ENCODE results near the gene KLHL26.

KLHL26 gene

DNA sequence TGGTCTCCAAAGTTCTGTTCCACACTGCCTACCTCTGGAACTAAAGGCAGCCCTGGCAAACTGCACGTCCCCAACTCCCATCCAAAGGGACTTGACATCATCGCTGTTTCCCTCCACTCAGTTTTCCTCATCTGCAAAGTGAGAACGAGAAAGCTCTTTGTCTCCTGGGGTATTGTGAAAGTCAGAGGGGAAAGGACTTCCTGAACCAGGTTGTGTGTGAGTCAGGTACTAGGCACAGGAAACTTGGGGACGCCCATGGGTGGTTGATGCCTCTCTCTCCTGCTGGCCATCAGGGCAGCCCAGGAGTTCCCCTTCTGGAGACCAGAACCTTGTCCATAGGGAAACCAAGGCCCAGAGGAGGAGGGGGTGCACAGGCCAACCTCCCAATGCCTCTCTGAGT, 35.0 kb upstream of the KLHL26 start:
- no peak for DNase-seq

DNA sequence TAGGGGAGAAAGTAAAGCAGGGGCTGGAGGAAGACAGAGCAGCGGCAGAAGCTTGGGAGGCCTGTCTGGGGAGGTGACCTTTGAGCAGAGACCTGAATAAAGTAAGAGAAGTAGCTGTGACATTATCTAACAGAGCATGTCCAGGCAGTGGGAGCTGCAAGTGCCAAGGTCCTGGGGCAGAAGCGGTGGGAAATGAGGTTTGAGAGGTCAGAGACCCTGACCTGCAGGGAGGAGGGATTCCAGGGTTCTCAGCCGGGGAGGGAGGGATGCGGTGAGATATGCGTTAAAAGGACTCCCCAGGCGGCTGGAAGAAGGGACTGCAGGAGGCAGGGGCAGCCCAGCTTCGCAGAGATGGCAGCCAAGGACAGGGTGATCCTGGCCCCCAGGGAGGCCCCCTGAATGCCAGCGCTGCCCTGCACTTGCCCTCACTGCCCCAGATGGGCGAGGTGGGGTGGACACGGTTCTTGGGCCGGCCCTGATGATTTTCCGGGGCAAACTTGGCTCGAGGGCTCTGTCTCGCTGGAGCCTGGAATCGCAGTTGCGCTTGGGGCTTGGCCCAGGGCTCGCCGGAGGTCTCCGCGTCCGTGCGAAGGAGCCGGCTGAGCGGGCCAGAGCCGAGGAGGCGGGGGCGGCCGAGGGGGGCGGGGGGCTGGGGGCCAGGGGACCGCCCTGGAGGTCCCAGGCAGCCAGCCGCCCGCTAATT, 33.4 kb upstream of the KLHL26 start:
- DNase-seq: no peak

DNA sequence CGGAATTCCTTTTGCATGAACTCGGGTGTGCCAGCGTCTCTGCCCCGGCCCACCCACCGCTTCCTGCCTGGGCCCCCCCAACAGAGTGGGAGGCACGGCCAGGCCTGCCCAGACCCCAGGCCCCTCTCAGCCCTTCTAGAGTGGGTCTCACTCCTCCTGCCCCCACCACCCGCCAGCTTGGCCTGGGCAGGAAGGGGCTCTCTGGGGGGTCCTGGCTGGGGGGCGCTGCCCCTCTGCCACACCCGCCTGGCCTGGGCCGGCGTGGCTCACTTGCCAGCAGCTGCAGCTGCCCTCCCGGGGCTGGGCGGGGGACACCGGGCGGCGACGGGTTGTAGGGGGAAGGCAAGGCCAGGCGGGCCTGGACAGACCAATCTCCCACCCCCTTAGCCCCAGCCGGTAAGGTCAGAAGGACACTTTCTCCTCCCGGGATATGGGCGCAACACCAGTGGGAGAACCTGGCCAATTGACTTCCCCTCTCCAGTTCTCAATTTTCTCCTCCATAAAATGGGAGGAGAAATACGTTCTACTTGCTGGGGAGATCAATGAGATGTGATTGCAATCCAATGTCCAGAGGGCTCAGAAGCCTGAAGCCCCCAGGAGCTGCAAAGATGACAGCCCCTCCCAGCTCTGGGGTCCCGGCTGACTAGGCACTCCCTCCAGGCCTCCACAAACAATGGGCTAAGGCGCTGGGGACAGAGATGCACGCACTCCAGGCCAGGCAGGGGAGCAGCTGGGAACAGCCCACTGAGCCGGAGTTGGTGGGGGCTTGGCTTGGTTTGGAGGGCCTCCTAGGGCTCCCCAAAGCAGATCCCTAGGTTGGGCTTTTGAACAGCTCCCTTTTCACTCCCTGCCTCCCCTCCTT, 32.6 kb upstream of the KLHL26 start:
- DNase-seq: no peak

DNA sequence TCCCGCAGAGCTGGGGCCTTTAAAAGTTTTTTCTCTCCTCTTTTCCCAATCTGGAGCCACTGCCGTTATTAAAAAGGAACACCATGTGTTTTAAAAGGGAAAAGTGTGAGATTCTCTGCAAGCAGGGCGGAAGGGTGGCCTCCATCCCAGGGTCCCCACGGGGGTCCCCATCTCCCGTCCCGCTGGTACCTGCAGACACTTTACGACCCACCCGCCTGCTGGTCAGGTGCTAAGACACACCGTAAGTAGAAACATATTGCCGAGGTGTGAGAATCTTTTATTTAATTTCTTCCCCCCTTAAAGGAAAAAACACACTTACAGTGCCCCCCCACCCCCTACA, 32.0 kb upstream of the KLHL26 start:
- DNase-seq: no peak

DNA sequence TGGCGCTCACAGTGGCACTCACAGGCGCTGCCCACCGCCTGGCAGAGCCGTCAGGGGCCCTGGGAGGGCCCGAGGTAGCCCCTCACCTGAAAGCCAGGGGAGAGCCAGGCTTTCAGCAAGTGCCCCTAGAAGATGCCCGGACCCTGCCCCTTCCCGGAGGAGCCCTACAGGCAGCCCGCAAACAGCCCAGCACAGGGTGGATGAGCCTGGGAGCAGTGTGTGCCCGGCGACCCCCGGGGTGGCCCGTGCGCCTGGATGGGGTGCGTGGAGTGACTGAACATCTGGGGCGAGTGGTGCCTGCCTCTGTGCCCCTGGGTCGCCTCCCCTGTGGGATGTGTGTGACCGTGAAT, 31.7 kb upstream of the KLHL26 start:
- DNase-seq: no peak

DNA sequence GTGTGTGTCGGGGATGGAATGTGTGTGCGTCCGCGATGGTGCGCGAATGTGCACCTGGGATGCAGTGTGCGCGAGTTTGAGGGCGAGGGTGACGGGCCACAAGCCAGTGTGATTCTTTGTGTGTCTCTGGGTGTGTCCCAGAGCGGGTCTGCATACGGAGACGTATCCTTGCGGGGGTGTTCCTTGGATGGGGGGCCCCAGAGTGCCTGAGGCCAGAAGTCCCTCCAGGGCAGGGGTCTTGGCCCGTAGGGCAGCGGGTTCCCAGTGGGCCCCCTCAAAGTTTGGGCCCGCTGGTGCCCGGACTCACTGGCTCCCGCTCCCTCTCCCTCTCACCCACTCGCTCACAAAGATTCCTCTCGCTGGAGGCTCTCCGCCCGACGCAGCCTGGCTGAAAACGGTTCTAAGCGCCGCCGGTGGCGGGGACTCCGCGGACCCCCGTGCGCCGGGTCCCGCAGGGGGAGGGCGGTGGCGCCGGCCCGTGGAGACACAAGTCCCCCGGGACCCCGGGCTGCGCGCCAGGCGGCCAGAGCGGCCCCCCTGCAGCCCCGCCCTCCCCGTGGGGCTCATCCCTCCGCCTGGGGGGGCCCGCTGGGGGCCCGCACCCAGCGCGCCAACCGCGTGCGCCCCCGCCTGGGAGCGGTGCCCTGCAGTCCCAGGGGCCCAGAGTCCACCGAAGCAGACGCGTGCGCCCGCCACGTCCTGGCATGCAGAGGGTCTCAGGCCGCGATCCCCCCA, 31.1 kb upstream of the KLHL26 start:
- DNase-seq: no peak

DNA sequence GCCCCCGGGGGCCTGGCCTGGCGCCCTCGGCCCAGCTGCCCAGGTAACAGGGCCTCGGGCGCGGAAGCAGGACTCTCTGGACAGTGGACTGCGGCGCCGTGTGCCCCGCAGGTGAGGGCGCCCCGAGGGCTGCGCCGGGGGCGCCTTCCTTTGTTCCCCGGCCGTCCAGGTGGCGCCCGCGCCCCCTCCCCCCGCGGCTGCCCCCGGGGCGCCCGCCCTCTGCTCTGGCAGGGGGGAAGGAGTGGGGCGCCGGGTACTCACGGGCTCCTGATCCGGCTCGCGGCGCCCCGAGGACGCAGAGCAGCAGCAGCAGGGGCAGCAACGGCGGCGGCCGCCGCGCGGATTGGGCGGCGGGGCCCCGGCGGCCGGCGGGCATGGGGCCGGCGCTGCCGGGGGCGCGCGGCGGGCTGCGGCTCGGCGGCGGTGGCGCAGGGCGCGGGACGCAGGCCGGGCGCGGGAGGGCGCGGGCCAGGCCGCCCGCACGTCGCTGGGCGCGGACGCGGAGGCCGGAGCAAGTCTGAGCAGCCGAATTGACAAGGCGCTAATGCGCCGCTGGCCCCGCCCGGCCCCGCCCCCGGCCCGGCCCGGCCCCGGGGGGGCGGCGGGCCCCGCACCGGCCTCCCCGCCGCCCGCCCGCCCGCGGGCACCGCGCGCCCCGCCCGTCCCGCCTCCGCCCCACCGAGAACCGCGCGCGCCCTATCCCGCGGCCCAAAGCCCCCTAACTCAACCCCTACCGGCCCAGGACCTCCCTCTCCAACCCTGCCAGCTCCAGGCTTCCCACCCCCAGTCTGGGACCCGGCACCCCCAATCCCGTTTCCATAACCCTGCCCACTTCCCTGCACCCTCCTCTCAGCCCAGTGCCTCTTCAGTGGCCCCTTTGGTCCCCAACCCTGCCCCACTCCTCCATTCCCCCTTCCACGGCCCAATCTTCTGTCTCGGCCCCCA, 30.3 kb upstream of the KLHL26 start, which contains the start of gene CRLF1:
CRLF1 (minus strand) TSS at position 519 of the 945 bp plus-strand sequence; CDS start at position 376, 143 bp downstream.
- DNase-seq: no peak

DNA sequence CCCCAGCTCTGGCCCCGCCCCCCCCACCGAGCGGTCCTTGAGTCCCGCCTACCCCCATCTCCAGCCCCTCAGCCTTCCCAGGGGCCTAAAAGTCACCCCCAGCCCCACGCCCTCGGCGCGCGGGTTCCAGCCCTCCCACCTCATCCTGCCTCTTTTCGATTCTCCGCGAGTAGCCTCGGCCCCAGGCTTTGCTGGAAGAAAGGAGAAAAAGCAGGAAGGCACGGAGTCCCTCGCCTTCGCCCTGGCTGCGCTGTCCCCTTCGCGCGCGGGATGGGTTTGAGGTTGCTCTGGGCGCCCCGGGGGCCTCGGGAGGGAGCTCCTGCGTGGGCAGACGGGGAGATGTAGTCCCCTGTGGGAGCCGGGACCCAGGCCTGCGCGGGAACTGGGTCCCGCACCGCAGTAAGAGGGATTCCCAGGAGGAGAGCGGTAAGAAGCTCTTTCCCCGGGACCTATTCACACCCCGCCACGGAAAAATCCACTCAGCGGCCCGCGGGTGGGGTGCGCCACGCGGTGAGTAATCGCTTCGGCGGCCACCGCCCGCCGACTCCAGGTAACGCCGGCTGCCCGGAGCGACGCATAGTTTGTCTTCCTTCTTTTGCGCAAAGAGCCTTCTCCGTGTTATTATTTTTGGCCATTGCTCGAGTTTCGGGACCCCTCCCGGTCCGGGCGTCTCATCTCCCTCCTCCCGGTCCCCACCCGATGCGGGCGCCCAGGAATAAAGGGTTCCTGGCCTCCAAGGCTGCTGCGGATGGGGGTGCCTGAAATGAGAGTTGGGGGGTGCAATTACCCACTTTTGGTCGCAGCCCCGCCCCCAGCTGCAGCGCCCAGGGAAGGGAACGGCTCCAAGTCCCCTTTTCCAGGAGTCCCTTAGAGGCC, 29.4 kb upstream of the KLHL26 start:
- no peak for DNase-seq

DNA sequence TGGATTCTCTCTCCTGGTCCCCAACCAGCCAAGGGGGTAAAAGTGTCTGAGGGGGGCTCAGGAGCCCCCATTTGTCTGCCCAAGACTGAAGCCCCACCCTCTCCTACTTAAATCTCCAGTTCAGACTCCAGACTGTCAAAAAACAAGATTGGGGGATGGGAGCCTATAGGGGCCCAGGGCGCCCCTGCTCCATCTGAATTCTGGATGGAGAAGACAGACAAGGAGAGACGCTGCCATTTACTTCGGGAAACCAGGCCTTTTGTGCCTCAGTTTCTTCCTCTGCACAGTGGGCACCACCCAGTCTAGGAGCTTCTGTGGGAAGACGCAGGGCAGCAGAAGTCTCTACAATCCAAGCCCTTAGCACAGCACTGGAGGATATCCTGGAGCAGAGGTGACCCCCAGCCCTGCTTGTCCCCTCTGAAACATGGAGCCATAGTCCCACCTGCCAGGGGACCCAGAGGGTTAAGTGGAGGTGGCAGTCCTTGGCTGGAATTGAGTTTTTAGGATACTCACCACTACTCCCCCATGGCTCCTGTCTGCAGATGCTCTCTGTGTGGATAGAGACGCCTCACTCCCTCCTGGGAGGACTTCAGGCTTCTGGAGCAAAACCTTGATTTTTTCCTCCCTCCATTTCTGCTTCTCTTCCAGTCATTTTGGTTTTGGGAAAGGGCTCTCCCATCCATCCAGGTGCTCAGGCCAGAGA, 28.6 kb upstream of the KLHL26 start:
- DNase-seq: no peak

DNA sequence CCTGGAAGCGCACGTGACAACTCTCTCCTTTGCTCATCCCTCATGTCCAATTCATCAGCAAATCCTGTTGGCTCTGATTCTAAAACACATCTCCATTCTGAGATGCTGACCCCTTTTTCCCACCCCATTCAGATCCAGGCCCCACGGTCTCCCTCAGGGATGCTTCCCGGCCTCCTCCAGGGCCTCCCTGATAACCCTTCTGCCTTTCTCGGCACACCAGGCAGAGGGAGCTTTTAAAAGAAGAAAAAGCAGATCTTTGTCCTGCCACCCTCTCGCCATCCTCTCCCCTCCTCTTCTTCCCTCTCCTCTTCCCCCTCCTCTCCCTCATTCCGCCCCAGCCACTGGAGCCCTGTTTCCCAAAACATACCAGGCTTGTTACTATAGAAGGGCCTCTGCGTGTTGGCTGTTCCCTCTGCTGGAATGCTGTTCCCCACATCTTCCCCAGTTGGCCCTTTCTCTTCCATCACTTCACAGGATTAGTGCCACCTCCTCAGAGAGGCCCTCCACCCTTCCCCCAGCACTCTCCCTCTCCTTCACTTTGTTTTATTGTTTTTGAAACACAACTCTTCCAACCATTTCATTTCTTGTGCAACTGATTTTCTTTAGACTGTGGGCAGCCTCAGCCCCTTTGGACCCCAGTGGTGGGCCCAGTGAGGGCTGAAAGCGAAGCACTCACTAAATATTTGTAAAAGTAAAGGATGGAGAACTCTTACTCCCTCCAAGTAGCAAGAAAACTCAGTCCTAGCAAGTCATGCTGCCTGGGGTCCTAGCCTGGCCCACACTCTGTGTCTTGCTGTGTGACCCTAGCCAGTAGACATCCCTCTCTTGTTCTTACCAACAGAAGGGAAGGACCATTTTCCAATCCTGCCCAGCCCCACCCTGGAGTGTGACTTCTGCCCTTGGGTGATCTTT, 27.8 kb upstream of the KLHL26 start:
- DNase-seq: no peak

DNA sequence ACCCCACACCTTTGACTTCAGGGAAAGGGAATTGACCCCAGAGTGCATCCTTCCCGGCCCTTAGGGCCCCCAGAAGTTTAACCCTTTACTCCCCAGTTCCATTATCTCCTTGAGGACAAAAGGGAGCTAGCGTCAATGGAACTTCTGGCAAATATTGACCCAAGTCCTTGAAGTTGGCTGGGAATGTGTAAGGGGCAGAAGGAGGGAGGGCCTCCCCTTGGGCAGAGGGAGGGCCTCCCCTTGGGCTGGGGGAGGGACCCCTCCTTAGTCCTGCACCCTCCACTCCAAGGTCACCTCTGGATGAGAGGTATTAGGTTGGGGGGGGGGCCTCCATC, 27.1 kb upstream of the KLHL26 start:
- no peak for DNase-seq

DNA sequence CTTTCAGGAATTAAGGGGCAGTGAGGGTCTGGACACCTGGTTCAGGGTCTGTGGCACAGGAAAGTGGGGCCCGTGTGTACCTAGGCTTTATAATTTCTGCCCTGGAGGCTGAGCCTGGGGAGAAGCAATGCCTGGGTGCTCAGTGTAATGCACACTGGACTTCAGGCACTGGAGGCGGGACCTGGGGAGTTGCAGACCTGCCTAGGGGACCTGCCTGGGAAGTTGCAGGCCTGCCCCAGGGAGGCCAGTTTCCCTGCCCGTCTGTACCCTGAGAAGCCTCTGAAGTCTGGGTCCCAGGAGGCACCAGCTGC, 26.6 kb upstream of the KLHL26 start:
- no peak for DNase-seq

DNA sequence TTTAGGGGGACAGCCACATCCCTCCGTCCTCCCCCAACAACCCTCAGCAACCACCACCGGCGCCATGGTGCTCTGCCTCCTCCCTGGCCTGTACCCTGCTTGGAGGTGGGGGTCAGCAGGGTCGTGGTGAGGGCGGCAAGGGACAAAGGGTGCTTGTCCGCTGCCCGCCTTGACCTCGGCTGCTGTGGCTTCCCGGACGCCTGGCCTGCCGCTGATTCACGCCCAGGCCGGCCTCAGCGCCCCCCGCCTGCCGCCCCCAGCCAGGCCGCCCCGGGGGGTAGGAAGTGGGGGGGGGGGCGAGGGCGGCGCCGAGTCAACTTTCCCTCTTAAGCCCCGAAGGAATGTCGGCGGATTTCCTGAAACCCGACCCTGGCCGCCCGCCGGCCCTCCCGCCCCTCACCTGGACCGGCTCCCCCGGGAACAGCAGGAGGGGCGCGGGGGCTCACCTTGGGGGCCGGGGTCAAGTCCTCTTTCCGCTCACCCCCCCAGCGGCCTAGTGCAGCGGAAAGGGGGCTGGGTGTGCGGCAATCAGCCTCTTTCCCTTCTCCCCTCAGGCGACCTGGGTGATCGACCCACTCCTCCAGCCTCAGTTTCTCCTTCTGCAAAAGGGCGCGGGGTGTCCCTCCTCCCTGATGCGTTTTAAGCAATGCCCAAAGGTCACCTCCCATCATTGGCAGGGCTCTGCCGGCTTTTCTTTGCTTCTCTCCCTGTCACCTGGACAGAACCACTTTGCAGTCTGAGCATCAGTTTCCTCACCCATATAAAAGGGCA, 26.1 kb upstream of the KLHL26 start:
- no peak for DNase-seq

DNA sequence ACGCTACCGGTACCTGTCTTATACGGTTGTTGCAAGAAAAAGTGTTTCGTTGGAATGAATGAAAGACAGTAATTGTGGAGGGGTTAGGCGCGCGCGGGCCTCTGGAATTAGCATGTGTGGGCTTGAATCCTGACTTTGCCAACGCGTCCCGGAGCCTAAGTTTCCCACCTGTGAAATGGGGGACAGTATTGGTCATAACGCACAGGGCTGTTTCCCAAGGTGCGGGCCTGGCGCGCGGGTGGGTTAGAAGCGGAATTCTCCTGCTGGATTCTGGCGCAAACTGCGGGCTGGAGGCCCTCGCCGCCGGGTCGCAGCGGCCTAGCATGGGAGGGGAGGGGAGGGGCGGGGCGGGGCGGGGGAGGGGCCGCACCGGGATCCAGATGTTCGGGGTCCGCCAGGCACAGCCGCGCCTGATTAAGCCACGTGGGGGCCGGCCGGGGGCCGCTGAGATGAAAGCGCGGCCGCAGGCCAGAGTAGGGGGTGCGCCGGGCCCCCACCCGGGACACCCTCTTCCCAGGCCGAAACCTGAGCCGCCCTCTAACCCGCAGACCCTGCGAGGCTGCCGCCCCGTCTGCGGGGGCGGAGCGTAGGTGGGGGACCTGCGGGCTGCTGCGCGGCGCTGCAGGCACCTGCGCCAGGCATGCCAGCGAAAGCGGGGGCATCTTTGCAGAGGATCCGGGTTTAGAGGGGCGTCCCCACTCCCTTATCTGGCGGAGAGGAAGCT, 25.3 kb upstream of the KLHL26 start:
- peak; percentile 44 for DNase-seq

DNA sequence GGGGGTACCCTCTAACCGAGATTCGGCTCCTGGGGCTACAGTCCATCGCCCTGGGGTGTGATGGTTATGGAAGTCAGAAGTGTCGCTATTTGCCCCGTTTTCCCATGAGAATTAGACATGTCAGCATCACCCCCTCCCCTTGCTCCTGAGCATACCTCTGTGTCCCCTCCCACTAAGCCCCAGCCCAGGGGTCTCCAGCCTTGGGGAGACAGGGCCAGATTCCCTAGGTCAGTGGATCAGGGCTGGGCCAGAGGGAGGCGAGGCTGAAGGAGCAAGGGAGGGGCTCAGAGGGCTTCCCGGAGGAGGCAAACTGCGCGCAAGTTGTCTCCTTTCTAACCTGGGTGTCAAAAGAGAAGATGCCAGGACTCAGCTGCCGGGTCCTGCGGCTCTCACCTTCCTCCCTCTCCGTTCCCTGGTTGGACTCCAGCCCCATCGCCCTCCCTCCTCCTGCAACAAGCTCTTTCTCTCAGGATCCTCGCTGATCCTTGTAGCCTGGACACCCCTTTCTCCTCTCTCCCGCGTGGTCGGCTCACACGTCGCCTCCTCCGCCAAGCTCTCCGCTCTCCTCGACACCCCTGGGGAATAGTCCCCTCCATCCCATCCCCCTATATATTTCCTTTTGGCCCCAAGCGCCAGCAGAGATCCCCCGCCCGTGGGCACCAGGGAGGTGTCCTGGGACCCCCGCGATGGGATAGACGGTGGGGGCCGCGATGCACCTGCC, 24.6 kb upstream of the KLHL26 start:
- no peak for DNase-seq

DNA sequence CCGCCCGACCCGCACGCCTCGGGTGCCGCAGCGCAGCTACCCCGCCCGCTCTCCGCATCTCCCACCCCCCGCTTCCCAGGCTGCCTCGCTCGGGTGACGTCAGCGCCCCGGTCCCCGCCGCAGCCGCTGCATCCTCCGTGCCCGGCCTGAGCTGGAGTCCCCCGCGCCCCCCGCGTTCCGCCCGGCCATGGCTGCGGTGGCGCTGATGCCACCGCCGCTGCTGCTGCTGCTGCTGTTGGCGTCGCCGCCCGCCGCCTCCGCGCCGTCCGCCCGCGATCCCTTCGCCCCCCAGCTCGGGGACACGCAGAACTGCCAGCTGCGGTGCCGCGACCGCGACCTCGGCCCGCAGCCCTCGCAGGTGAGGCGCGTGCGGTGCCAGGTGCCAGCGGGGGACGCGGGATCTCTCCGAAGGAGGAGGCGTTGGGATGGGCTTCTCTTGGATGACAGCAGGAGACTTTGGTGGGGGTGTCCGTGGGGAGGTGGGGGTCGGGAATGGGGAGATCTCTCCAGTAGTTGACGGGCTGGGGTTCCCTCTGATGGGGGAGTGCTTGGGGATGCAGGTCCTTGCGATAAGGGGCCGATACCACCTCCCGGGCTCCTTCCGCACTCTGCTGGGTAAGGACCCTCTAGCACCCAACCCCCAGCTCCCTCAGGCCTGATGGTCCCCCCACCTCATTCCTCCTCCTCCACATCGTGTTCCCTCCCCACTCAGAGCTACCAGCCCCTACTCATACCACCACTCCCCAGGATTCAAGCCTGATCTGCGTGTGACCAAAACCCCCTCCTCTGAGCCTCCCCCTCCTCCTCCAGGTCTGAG, 23.8 kb upstream of the KLHL26 start, which contains the start of gene TMEM59L:
TMEM59L (plus strand) TSS at position 99 of the 817 bp plus-strand sequence; CDS start at position 188, 89 bp downstream.
- peak; percentile 72 for DNase-seq
